Subcutaneous adipose tissue (tissue), 4 donors: ENCODE results near the gene NKD2. TPM values are rescaled to one million over a fixed set of nuclear protein-coding genes. Genes with fewer than 3 reads are reported as not detected.

Experiments
- CTCF ChIP-seq: fragments of 450-650 bp; IDR thresholded peaks from one replicate; pipeline ENCODE4 v1.5.1; 2016; ENCODE audit warnings: low read depth, mild to moderate bottlenecking, control low read depth, antibody characterized with exemption, moderate library complexity
- total RNA-seq, 4 donors: library from RNA; depleted of rRNA; stranded (reverse); fragments of >200 nt; gene quantifications; one replicate each; pipeline ENCODE4 v1.1.0, GENCODE V29; 2016

Gene NKD2
- total RNA-seq, 4 donors from 2014 or later: 1.1 TPM; not detected in 3

GRCh38 chr5:1007221-1007680, 1.4 kb upstream of the NKD2 start:
- TF ChIP-seq CTCF: no peak

- TF ChIP-seq CTCF: no peak
Measured at GRCh38 chr5:1007681-1008450, 736 bp upstream of the NKD2 start.

GRCh38 chr5:1009359-1010180, 968 bp downstream of the NKD2 start:
- TF ChIP-seq CTCF: no peak

GRCh38 chr5:1010181-1010510, 1.5 kb downstream of the NKD2 start:
- no peak for TF ChIP-seq CTCF

GRCh38 chr5:1010641-1011046, 2.0 kb downstream of the NKD2 start:
- no peak for TF ChIP-seq CTCF

- no peak for TF ChIP-seq CTCF
Measured at GRCh38 chr5:1011226-1011631, 2.6 kb downstream of the NKD2 start.

GRCh38 chr5:1011741-1012312, 3.2 kb downstream of the NKD2 start:
- no peak for TF ChIP-seq CTCF
